Osteocyte (in vitro differentiated cells): Measurements from ENCODE around the gene YARS1. TPM values are rescaled to one million over a fixed set of nuclear protein-coding genes. Genes with fewer than 3 reads are reported as not detected.

Experiments
- DNase-seq: peaks from one replicate; pipeline ENCODE4 v3.0.0; 2021; ENCODE audit warnings: mixed read lengths; ENCODE audit not compliant: unreplicated experiment; ENCODE audit errors: extremely low spot score
- H3K27ac Mint-ChIP-seq: one replicate; pipeline ENCODE4 v1.8.0; 2021; ENCODE audit warnings: mild to moderate bottlenecking, mixed read lengths; ENCODE audit not compliant: unreplicated experiment
- H3K27me3 Mint-ChIP-seq: one replicate; pipeline ENCODE4 v1.8.0; 2021; ENCODE audit warnings: mixed read lengths; ENCODE audit not compliant: unreplicated experiment
- H3K36me3 Mint-ChIP-seq: one replicate; pipeline ENCODE4 v1.8.0; 2021; ENCODE audit warnings: mixed read lengths; ENCODE audit not compliant: unreplicated experiment
- H3K4me1 Mint-ChIP-seq: one replicate; pipeline ENCODE4 v1.8.0; 2021; ENCODE audit warnings: mixed read lengths; ENCODE audit not compliant: unreplicated experiment
- H3K4me3 Mint-ChIP-seq: one replicate; pipeline ENCODE4 v1.8.0; 2021; ENCODE audit warnings: mild to moderate bottlenecking, moderate library complexity, mixed read lengths; ENCODE audit not compliant: unreplicated experiment
- H3K9me3 Mint-ChIP-seq: one replicate; pipeline ENCODE4 v1.8.0; 2021; ENCODE audit warnings: mixed read lengths; ENCODE audit not compliant: unreplicated experiment
- CTCF ChIP-seq: fragments of 200-600 bp; sonication (generic); IDR thresholded peaks from 2 replicates; pipeline ENCODE4 v1.5.0; 2021; ENCODE audit warnings: antibody characterized with exemption, mild to moderate bottlenecking, moderate library complexity
- total RNA-seq: library from RNA; stranded (reverse); gene quantifications from 2 replicates; pipeline ENCODE4 v1.2.1, GENCODE V29; 2021

Gene YARS1
- total RNA-seq, 1 donor from 2014 or later = 177 TPM

GRCh38 chr1:32753532-32754316 is 63.4 kb downstream of the YARS1 start:
- Mint-ChIP-seq H3K27ac (peak overlapping the region; percentile 7), H3K36me3 (no peaks in the 10 kb centered on the region), H3K27me3 (no peaks in the 10 kb centered on the region), H3K4me3 (peak overlapping the region; percentile 83), H3K4me1 (peaks cover 11% of the 10 kb centered on the region), H3K9me3 (no peaks in the 10 kb centered on the region)
- peak; percentile 95 for DNase-seq
- peak; percentile 14 for TF ChIP-seq CTCF

- peaks cover 5% of the 10 kb centered on the region for H3K4me1 Mint-ChIP-seq
- H3K27ac Mint-ChIP-seq = no peak overlapping the region
- no peak for DNase-seq
- H3K4me3 Mint-ChIP-seq = no peak overlapping the region
- H3K36me3 Mint-ChIP-seq = peaks cover 2% of the 10 kb centered on the region
- H3K27me3 Mint-ChIP-seq = no peaks in the 10 kb centered on the region
- no peaks in the 10 kb centered on the region for H3K9me3 Mint-ChIP-seq
- TF ChIP-seq CTCF = no peak
These were observed 67.4 kb downstream of the YARS1 start for GRCh38 chr1:32749771-32750170.

DNA sequence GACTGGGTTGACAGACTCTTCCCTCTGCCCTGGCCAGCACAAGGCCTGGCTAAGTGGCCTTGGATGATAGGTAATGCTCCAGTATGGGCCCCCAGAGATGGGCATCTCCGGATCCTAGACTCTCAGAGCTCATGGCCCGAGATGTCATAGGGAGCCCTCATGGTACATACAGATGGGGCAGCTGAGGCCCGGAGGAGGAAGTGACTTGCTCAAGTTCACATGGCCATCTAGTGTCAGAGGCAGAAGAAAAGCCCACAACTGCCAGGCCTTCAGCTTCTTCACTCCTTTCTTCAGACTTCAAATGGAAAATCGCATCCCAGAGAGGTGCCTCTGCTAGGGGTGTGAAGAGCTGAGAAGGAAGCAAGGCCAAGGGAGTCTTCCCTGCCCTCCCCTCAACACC is 67.8 kb downstream of the YARS1 start:
- no peak for DNase-seq
- no peak for TF ChIP-seq CTCF
- Mint-ChIP-seq H3K4me3 (no peak overlapping the region), H3K9me3 (no peaks in the 10 kb centered on the region), H3K27me3 (no peaks in the 10 kb centered on the region), H3K4me1 (peaks cover 5% of the 10 kb centered on the region), H3K27ac (no peak overlapping the region), H3K36me3 (peaks cover 2% of the 10 kb centered on the region)

DNA sequence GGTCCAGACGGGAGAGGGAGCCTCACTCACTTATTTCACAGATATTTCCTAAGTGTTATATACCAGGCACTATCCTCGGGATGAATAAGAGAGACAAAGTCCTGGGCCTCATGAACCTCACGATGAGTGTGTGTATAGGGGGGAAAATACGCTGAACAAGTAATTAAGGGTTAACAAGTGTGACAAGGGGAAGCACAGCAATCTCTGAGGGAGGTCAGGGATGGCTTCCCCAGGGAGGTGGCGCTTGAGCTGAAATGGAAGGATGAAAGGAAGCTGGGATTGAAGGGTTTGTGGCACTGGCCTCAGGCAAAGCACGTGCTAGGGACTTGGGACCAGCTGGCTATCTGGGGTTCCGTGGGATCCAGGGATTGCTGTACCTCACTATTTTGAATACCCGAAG is 68.2 kb downstream of the YARS1 start:
- H3K4me1 Mint-ChIP-seq = peaks cover 5% of the 10 kb centered on the region
- no peak overlapping the region for H3K27ac Mint-ChIP-seq
- TF ChIP-seq CTCF = no peak
- no peak for DNase-seq
- H3K4me3 Mint-ChIP-seq = no peak overlapping the region
- peaks cover 2% of the 10 kb centered on the region for H3K36me3 Mint-ChIP-seq
- no peaks in the 10 kb centered on the region for H3K9me3 Mint-ChIP-seq
- H3K27me3 Mint-ChIP-seq = no peaks in the 10 kb centered on the region

DNA sequence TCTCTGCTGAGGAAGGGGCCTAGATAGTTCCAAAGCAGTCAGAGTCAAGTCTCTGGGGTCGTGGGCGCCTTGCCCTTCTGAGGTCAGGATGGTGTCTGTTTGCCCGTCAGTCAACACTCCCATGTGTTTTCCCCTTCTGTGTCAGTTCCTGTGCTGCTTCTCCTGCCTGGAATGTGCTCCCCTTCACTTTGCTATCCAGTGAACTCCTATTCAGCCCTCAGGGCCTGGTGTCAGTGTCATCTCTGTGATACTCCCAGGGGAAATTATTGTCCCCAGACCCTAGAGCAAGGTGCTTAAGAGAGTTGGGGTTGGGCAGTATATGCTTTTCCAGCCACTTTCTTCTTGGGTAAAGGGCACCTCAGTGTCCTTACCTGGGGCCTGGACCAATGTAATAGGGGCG is 68.8 kb downstream of the YARS1 start:
- TF ChIP-seq CTCF = no peak
- Mint-ChIP-seq H3K27me3 (no peaks in the 10 kb centered on the region), H3K27ac (no peak overlapping the region), H3K9me3 (no peaks in the 10 kb centered on the region), H3K4me1 (peaks cover 6% of the 10 kb centered on the region), H3K36me3 (peaks cover 2% of the 10 kb centered on the region), H3K4me3 (no peak overlapping the region)
- no peak for DNase-seq
